PC-3 (cell line): ENCODE measurements around the gene TMC6. TPM values are rescaled to one million over a fixed set of nuclear protein-coding genes. Genes with fewer than 3 reads are reported as not detected.
A peak's percentile ranks its signal among the peaks of the same experiment; 100 is the strongest.
"Not testable (repeated sequence)": the region's sequence is repeated elsewhere in the genome, so short reads cannot be mapped to it uniquely, and the experiment has no call there.

Source experiments
- ATAC-seq: fragments of 200-7000 bp; cut with Tn5 transposase; 2 replicates; pipeline ENCODE4 v1.9.1; 2020; ENCODE audit warnings: mild to moderate bottlenecking, moderate library complexity
- BruUV-seq: library from RNA; stranded (reverse); fragments of 400-500 nt; replicated peaks from 2 replicates; lab custom pipeline; 2021; lab: Mats Ljungman, UMichigan
- CTCF ChIA-PET: fragments of 300-600 bp; sonication (Branson Sonifier 250); formaldehyde crosslinking; loops from one replicate; lab custom pipeline; 2022; ENCODE audit warnings: antibody characterized with exemption; lab: Charles Lee
- POLR2A ChIA-PET: fragments of 300-600 bp; sonication (Branson Sonifier 250); formaldehyde crosslinking; loops from one replicate; lab custom pipeline; 2022; ENCODE audit warnings: antibody characterized with exemption; ENCODE audit not compliant: unreplicated experiment; lab: Charles Lee
- DNase-seq: peaks from one replicate; pipeline ENCODE4 v3.0.0-alpha.2; 2015
- H2AFZ ChIP-seq: fragments of 300-600 bp; sonication (generic); 2 replicates; pipeline ENCODE4 v1.6.0; 2016; ENCODE audit warnings: antibody characterized with exemption, low read length
- H3F3A ChIP-seq: fragments of 300-600 bp; sonication (generic); one replicate; pipeline ENCODE4 v1.6.0; 2017; ENCODE audit warnings: antibody characterized with exemption, low read length, control low read depth, mild to moderate bottlenecking; ENCODE audit not compliant: unreplicated experiment
- H3K27ac ChIP-seq: fragments of 300-600 bp; sonication (generic); 2 replicates; pipeline ENCODE4 v1.5.1; 2016; ENCODE audit warnings: mild to moderate bottlenecking, low read length
- H3K27me3 ChIP-seq: fragments of 300-600 bp; sonication (generic); 2 replicates; pipeline ENCODE4 v1.6.1; 2016; ENCODE audit warnings: low read length, mixed read lengths
- H3K36me3 ChIP-seq: fragments of 300-600 bp; sonication (generic); 2 replicates; pipeline ENCODE4 v1.6.1; 2016; ENCODE audit warnings: low read depth, mixed run types, low read length, mixed read lengths
- H3K4me1 ChIP-seq: fragments of 300-600 bp; sonication (generic); 2 replicates; pipeline ENCODE4 v1.5.1; 2016; ENCODE audit warnings: low read length; ENCODE audit not compliant: insufficient read depth
- H3K4me2 ChIP-seq: fragments of 300-600 bp; sonication (generic); 2 replicates; pipeline ENCODE4 v1.6.0; 2016; ENCODE audit warnings: low read length
- H3K4me3 ChIP-seq: fragments of 300-600 bp; sonication (generic); 2 replicates; pipeline ENCODE4 v1.5.1; 2016; ENCODE audit warnings: mild to moderate bottlenecking, low read length, mixed read lengths
- H3K79me2 ChIP-seq: fragments of 300-600 bp; sonication (generic); 2 replicates; pipeline ENCODE4 v1.6.1; 2017; ENCODE audit warnings: low read length, mixed read lengths
- H3K9ac ChIP-seq: fragments of 300-600 bp; sonication (generic); 2 replicates; pipeline ENCODE4 v1.6.0; 2016; ENCODE audit warnings: mild to moderate bottlenecking, low read length
- H3K9me2 ChIP-seq: fragments of 300-600 bp; sonication (generic); replicated peaks from 2 replicates; pipeline ENCODE4 v1.6.1; 2016; ENCODE audit warnings: mixed run types, low read length, mixed read lengths
- H3K9me3 ChIP-seq: fragments of 300-600 bp; sonication (generic); 2 replicates; pipeline ENCODE4 v1.6.1; 2016; ENCODE audit warnings: low read length, mixed read lengths
- H4K20me1 ChIP-seq: fragments of 300-600 bp; sonication (generic); 2 replicates; pipeline ENCODE4 v1.6.1; 2016; ENCODE audit warnings: low read length, mixed read lengths
- CTCF ChIP-seq: fragments of 300-600 bp; sonication (generic); conservative IDR thresholded peaks from 2 replicates; pipeline ENCODE4 v1.5.1; 2017; ENCODE audit warnings: antibody characterized with exemption, low read depth, mild to moderate bottlenecking, low read length
- EZH2 ChIP-seq: fragments of 300-600 bp; sonication (generic); IDR thresholded peaks from one replicate; pipeline ENCODE4 v1.6.1; 2017; ENCODE audit warnings: antibody characterized with exemption, mild to moderate bottlenecking, low read length; ENCODE audit not compliant: unreplicated experiment
- EZH2phosphoT487 ChIP-seq: fragments of 300-600 bp; sonication (generic); IDR thresholded peaks from 2 replicates; pipeline ENCODE4 v1.6.1; 2018; ENCODE audit warnings: mild to moderate bottlenecking, antibody characterized with exemption, low read length, borderline replicate concordance
- intact Hi-C: fragments of 100-400 bp; cut with micrococcal nuclease; formaldehyde crosslinking; loops from 2 replicates; pipeline ENCODE4 v1.9.0; 2023
- total RNA-seq: library from RNA; depleted of rRNA; stranded (reverse); fragments of >200 nt; gene quantifications from 2 replicates; pipeline ENCODE4 v1.2.3, GENCODE V29; 2014

TMC6 gene
- total RNA-seq, 1 experiment from 2014 or later, result 97.3 TPM

- no TSS peak for BruUV-seq
- peaks cover 20% of the 10 kb centered on the region for H3K4me1 ChIP-seq
- no peak overlapping the region for H3K9ac ChIP-seq
Observed at GRCh38 chr17:78172249-78173051, 43.9 kb upstream of the TMC6 start.

GRCh38 chr17:78171591-78172248 is 43.2 kb upstream of the TMC6 start:
- H3K9me2 ChIP-seq, H3K27me3 ChIP-seq, H2AFZ ChIP-seq, H3K4me2 ChIP-seq, intact Hi-C loops, H3K27ac ChIP-seq, BruUV-seq, H3K9ac ChIP-seq, ATAC-seq, DNase-seq, CTCF ChIA-PET, H3K4me3 ChIP-seq, H3K9me3 ChIP-seq: not testable (repeated sequence)
- H4K20me1 ChIP-seq, result peaks cover 19% of the 10 kb centered on the region
- H3K36me3 ChIP-seq, result peaks cover 26% of the 10 kb centered on the region; the same call in 1 of the 2 replicates
- H3K4me1 ChIP-seq, result peaks cover 20% of the 10 kb centered on the region
- POLR2A ChIA-PET, result interaction anchor here (0.6 kb wide), 1 partner anchor 15 kb away, joined by 3 read pairs; the partner anchor contains the start of genes AFMID and TK1
- peaks cover 33% of the 10 kb centered on the region for H3K79me2 ChIP-seq
- peaks cover 23% of the 10 kb centered on the region for H3F3A ChIP-seq

More at GRCh38 chr17:78172249-78173051, 43.9 kb upstream of the TMC6 start:
- Histone ChIP-seq H3K27me3 (no peaks in the 10 kb centered on the region), H3K79me2 (peaks cover 33% of the 10 kb centered on the region), H3F3A (peaks cover 23% of the 10 kb centered on the region), H3K27ac (no peak overlapping the region), H4K20me1 (peaks cover 19% of the 10 kb centered on the region), H3K9me2 (no peaks in the 10 kb centered on the region), H3K4me3 (no peak overlapping the region), H2AFZ (no peak overlapping the region), H3K9me3 (no peaks in the 10 kb centered on the region), H3K36me3 (peaks cover 31% of the 10 kb centered on the region; the same call in 1 of the 2 replicates), H3K4me2 (no peak overlapping the region)
- ATAC-seq (peak; percentile 8; the same call in 1 of the 2 replicates), DNase-seq (no peak)
- intact Hi-C loops, result no loop called here
- ChIA-PET POLR2A (interaction anchor here (0.6 kb wide), 1 partner anchor 15 kb away, joined by 3 read pairs; the partner anchor contains the start of genes AFMID and TK1), CTCF (no interaction called here)
- TF ChIP-seq EZH2phosphoT487, result no peak

- DNase-seq, result no peak
- no peak overlapping the region for H3K4me3 ChIP-seq
- CTCF ChIA-PET, result no interaction called here
- H3K27ac ChIP-seq, result no peak overlapping the region
- ATAC-seq, result no peak
- BruUV-seq, result no TSS peak
- peaks cover 20% of the 10 kb centered on the region for H3K4me1 ChIP-seq
- no peaks in the 10 kb centered on the region for H3K9me2 ChIP-seq
- no peak overlapping the region for H3K4me2 ChIP-seq
- no peaks in the 10 kb centered on the region for H3K9me3 ChIP-seq
- intact Hi-C loops, result no loop called here
- H3K36me3 ChIP-seq, result peaks cover 23% of the 10 kb centered on the region; the same call in 1 of the 2 replicates
- no peak for TF ChIP-seq EZH2
- no peak for TF ChIP-seq CTCF
- H3F3A ChIP-seq, result peaks cover 23% of the 10 kb centered on the region
- H3K9ac ChIP-seq, result no peak overlapping the region
- H3K79me2 ChIP-seq, result peaks cover 33% of the 10 kb centered on the region
- H2AFZ ChIP-seq, result no peak overlapping the region
- H4K20me1 ChIP-seq, result peaks cover 19% of the 10 kb centered on the region
- POLR2A ChIA-PET, result no interaction called here
- no peaks in the 10 kb centered on the region for H3K27me3 ChIP-seq
Observed at GRCh38 chr17:78170692-78171590, 42.4 kb upstream of the TMC6 start.
